GM18505 (cell line): ENCODE measurements around the gene PDE8A.

Experiments
- ATAC-seq: cut with Tn5 transposase; IDR thresholded peaks from one replicate; pipeline ENCODE4 v1.9.1; 2021; ENCODE audit not compliant: unreplicated experiment
- POLR2A ChIP-seq: IDR thresholded peaks from 4 replicates; pipeline ENCODE4 v1.6.1; 2011; ENCODE audit warnings: borderline replicate concordance; ENCODE audit not compliant: insufficient read depth, insufficient read length; ENCODE audit errors: extremely low read depth

PDE8A gene

GRCh38 chr15:85118173-85118572 is 136.5 kb downstream of the PDE8A start:
- no peak for TF ChIP-seq POLR2A
- no peak for ATAC-seq

- no peak for ATAC-seq
- no peak for TF ChIP-seq POLR2A
Observed at GRCh38 chr15:85118581-85118980, 136.9 kb downstream of the PDE8A start.

- no peak for TF ChIP-seq POLR2A
- no peak for ATAC-seq
Observed at GRCh38 chr15:85120351-85121113, 138.9 kb downstream of the PDE8A start.

GRCh38 chr15:85124173-85124572 is 142.5 kb downstream of the PDE8A start:
- TF ChIP-seq POLR2A, result no peak
- ATAC-seq, result no peak

GRCh38 chr15:85125056-85125661 is 143.5 kb downstream of the PDE8A start:
- no peak for ATAC-seq
- TF ChIP-seq POLR2A, result no peak

- TF ChIP-seq POLR2A, result no peak
- ATAC-seq, result no peak
Observed at GRCh38 chr15:85128621-85129020, 147.0 kb downstream of the PDE8A start.

- TF ChIP-seq POLR2A, result no peak
- ATAC-seq, result no peak
Observed at GRCh38 chr15:85129881-85130280, 148.2 kb downstream of the PDE8A start.

GRCh38 chr15:85131915-85132314 is 150.3 kb downstream of the PDE8A start:
- ATAC-seq, result no peak
- no peak for TF ChIP-seq POLR2A

- no peak for TF ChIP-seq POLR2A
- no peak for ATAC-seq
Observed at GRCh38 chr15:85133709-85134108, 152.1 kb downstream of the PDE8A start.

- no peak for ATAC-seq
- TF ChIP-seq POLR2A, result no peak
Observed at GRCh38 chr15:85137489-85138168, 156.0 kb downstream of the PDE8A start.

- no peak for ATAC-seq
Observed at GRCh38 chr15:85139391-85139790, 157.7 kb downstream of the PDE8A start.

GRCh38 chr15:85141726-85142125 is 160.1 kb downstream of the PDE8A start:
- ATAC-seq, result no peak
- TF ChIP-seq POLR2A, result no peak

More at GRCh38 chr15:85139391-85139790, 157.7 kb downstream of the PDE8A start:
- no peak for TF ChIP-seq POLR2A

- no peak for ATAC-seq
- no peak for TF ChIP-seq POLR2A
Observed at GRCh38 chr15:85142312-85142711, 160.7 kb downstream of the PDE8A start.
